GM12875 (cell line): Measurements from ENCODE around the gene GPAT3.
"Not testable (repeated sequence)": the region's sequence is repeated elsewhere in the genome, so short reads cannot be mapped to it uniquely, and the experiment has no call there.

Experiments used
- H3K4me3 ChIP-seq: one replicate; pipeline ENCODE4 v1.5.1; 2011; ENCODE audit warnings: low read depth, low read length, control low read depth
- CTCF ChIP-seq: IDR thresholded peaks from 2 replicates; pipeline ENCODE4 v1.5.1; 2011; ENCODE audit warnings: low read depth, mild to moderate bottlenecking, control low read depth, inconsistent platforms, low read length, moderate library complexity, borderline replicate concordance; ENCODE audit not compliant: insufficient read depth

GPAT3 gene

GRCh38 chr4:83503974-83504373 is 31.9 kb upstream of the GPAT3 start:
- H3K4me3 ChIP-seq: no peak overlapping the region
- no peak for TF ChIP-seq CTCF

GRCh38 chr4:83504503-83504902 is 31.4 kb upstream of the GPAT3 start:
- TF ChIP-seq CTCF: no peak
- H3K4me3 ChIP-seq: no peak overlapping the region

- no peak for TF ChIP-seq CTCF
- no peak overlapping the region for H3K4me3 ChIP-seq
Measured at GRCh38 chr4:83504996-83505395, 30.9 kb upstream of the GPAT3 start.

GRCh38 chr4:83509156-83509585 is 26.7 kb upstream of the GPAT3 start:
- TF ChIP-seq CTCF: peak; percentile 64
- not testable (repeated sequence) for H3K4me3 ChIP-seq

- no peak overlapping the region for H3K4me3 ChIP-seq
- TF ChIP-seq CTCF: no peak
Measured at GRCh38 chr4:83510442-83510841, 25.5 kb upstream of the GPAT3 start.

GRCh38 chr4:83516042-83516772 is 19.7 kb upstream of the GPAT3 start:
- no peak overlapping the region for H3K4me3 ChIP-seq
- TF ChIP-seq CTCF: no peak

- no peak for TF ChIP-seq CTCF
- no peak overlapping the region for H3K4me3 ChIP-seq
Measured at GRCh38 chr4:83522239-83522638, 13.7 kb upstream of the GPAT3 start.
